HG02642 (cell line): ENCODE results near the gene STRBP.
"Not testable (repeated sequence)": the region's sequence is repeated elsewhere in the genome, so short reads cannot be mapped to it uniquely, and the experiment has no call there.

Source experiments
- ATAC-seq: cut with Tn5 transposase; IDR thresholded peaks from one replicate; pipeline ENCODE4 v1.9.1; 2021; ENCODE audit warnings: mild to moderate bottlenecking; ENCODE audit not compliant: unreplicated experiment, poor library complexity

Gene STRBP

GRCh38 chr9:123268465-123269259 is at the start of gene STRBP:
TSS of gene STRBP (minus strand) at chr9:123268586. CDS start at chr9:123184134, 84,452 bp downstream.
- ATAC-seq, result peak; percentile 93

GRCh38 chr9:123316053-123316718 is 47.8 kb upstream of the STRBP start:
- ATAC-seq, result no peak

- no peak for ATAC-seq
Observed at GRCh38 chr9:123315635-123316034, 47.2 kb upstream of the STRBP start.

- ATAC-seq, result no peak
Observed at GRCh38 chr9:123314617-123315016, 46.2 kb upstream of the STRBP start.

- no peak for ATAC-seq
Observed at GRCh38 chr9:123312306-123312877, 44.0 kb upstream of the STRBP start.

GRCh38 chr9:123311250-123311752 is 42.9 kb upstream of the STRBP start:
- ATAC-seq, result no peak

- ATAC-seq, result no peak
Observed at GRCh38 chr9:123310551-123311249, 42.3 kb upstream of the STRBP start.

- ATAC-seq, result no peak
Observed at GRCh38 chr9:123309611-123310010, 41.2 kb upstream of the STRBP start.

- no peak for ATAC-seq
Observed at GRCh38 chr9:123305879-123306278, 37.5 kb upstream of the STRBP start.

GRCh38 chr9:123304340-123304691 is 35.9 kb upstream of the STRBP start:
- no peak for ATAC-seq

- no peak for ATAC-seq
Observed at GRCh38 chr9:123302348-123303214, 34.2 kb upstream of the STRBP start.

GRCh38 chr9:123301936-123302335 is 33.5 kb upstream of the STRBP start:
- not testable (repeated sequence) for ATAC-seq

GRCh38 chr9:123300554-123300953 is 32.2 kb upstream of the STRBP start:
- no peak for ATAC-seq

- ATAC-seq, result no peak
Observed at GRCh38 chr9:123299558-123300126, 31.3 kb upstream of the STRBP start.

GRCh38 chr9:123296174-123296573 is 27.8 kb upstream of the STRBP start:
- no peak for ATAC-seq

- ATAC-seq, result no peak
Observed at GRCh38 chr9:123291736-123292135, 23.4 kb upstream of the STRBP start.

GRCh38 chr9:123290764-123291163 is 22.4 kb upstream of the STRBP start:
- no peak for ATAC-seq

- no peak for ATAC-seq
Observed at GRCh38 chr9:123287639-123288038, 19.3 kb upstream of the STRBP start.

- ATAC-seq, result no peak
Observed at GRCh38 chr9:123286324-123286723, 17.9 kb upstream of the STRBP start.
